GM18526 (cell line): Measurements from ENCODE around the gene HOXB5.

ENCODE experiments used
- POLR2A ChIP-seq: IDR thresholded peaks from 3 replicates; pipeline ENCODE4 v1.6.1; 2011; ENCODE audit not compliant: insufficient read length; ENCODE audit errors: extremely low read depth

HOXB5 gene

DNA sequence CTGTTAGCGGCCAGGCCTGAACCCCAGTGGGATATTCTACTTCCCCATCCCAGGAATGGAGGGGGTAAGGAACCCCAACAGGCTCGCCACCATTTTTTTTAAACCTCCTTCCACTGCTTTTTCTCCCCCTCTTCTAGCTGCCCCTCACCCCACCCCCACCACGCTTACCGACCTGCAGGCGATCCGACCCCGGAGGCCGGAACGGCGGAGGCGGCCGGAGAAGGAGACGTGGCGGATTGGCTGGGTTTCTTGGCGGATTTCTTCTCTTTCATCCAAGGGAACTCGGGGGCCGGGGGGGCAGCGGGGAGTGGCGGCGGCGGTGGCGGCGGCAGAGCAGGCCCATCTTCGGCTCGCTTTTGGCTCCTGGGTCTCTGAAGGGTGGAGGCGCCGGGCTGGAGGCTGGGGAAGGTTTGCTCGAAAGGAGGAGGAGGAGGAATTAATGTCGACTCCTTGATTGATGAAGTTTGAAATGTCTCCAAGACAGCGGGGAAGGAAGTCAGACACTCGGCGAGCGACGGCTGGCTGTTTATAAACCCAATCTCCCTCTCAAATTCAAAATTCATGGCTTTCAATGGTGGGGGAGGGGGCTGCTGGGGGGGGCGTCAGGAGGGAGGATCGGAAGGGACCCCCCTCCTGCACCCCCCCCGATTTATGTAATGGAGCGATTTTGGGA is 49.1 kb downstream of the HOXB5 start:
- TF ChIP-seq POLR2A: peak; percentile 39

- TF ChIP-seq POLR2A: no peak
Observed at GRCh38 chr17:48543854-48544348, 49.7 kb downstream of the HOXB5 start.

DNA sequence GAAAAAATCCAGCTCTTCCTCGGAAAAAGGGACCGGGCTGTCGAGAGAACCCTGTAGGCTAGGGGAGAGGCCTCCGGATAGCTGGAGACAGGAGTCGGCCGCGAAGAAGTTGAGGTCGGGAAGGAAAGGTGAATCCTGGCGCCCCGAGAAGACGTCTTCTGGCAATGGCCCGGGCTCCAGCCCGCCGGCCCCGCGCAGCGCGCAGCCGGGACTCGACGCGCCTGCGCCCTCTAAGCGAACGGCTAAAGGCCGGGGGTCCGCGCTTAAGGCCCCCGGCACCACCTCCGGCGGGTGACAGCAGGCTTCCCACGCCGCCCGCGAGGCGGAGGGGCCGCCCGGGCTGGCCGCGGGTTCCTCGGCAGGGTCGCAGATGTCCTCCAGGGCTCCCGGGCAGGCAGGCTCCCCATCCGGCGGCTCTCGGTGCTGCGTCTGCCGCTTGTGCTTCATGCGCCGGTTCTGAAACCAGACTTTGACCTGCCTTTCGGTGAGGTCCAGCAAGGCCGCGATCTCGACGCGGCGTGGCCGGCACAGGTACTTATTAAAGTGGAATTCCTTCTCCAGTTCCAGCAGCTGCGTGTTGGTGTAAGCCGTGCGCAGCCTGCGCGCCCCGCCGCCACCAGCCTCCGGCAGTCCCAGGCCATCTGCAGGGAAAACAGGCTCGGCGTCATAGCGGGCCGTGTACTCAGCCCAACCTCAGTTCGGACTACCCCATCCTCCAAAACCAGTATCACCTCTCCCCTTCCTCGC is 50.3 kb downstream of the HOXB5 start:
- peak; percentile 62 for TF ChIP-seq POLR2A

- no peak for TF ChIP-seq POLR2A
Observed at GRCh38 chr17:48542698-48543106, 50.9 kb downstream of the HOXB5 start.

DNA sequence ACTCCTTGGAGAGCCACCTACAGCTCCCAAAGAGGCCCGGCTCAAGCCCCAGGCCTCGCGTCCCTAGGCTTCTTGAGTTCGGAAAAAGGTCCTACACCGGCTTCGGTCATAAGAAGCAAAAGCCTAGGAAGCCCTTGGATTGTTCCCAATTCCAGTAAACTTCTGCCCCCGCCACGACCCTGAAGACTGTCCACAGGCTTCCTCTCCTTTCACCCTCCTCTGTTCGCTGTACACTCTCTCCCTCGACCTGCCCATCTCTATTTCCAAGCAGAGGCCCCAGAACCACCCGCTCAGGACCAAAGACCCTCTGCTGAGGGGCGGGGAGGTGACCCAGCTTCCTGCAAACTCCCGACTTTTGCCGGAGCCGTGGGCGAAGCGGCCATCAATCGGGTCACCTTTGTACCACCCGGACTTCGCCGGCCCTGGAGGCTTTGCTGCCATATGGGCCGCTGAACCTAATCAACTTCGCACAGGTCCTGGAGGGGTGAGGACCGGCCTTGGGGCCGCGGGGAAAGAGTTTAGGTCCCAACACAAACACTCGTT is 51.4 kb downstream of the HOXB5 start:
- TF ChIP-seq POLR2A: no peak

DNA sequence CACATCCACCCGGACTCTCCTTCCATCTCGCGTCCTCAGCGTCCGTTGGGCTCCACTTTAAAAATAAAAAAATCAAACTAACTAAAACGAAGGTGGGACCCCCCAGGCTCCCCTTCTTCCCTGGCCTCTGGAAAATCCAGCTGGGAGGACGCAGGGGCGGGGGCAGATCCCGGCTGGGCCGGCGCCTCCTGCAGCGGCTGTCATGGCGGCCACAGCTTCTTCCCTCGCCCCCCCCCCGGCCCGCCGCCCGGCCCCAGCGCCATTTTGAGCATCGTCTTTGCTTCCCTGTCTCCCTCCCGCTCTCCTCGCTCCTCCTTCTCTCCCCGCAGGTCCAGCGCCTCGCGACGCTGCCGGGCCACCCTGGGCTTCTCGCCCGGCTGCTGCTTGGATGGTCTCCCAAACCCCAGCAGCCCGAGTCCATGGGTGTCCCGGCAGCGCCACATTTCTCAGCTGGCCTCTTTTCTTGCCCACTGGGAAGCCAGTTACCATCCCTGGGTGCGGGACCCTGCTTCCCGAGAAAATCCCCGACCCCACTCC is 51.9 kb downstream of the HOXB5 start:
- TF ChIP-seq POLR2A: peak; percentile 60
